ENCODE measurements around the gene AARS2.
A peak's percentile ranks its signal among the peaks of the same experiment; 100 is the strongest.

AARS2 gene

DNA sequence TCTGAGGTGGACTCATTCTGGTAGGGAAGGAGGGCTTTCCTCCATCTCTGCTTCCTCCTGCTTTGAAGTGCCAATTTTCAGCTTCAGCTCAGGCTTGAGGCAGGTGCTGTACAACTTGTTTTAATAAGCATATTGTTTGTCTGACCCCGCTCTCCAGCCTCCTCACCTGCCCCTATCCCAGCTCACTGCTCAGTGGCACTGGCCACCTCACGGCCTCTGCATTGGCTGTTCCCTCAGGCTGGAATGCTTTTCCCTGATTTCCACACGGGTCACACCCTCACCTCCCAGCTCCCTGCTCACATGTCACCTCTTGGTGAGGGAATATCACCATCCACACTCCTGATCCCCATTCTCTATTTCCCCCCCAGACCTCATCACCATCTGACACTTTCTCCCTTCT lies 14.3 kb downstream of the AARS2 start:
- no peak for DNase-seq

DNA sequence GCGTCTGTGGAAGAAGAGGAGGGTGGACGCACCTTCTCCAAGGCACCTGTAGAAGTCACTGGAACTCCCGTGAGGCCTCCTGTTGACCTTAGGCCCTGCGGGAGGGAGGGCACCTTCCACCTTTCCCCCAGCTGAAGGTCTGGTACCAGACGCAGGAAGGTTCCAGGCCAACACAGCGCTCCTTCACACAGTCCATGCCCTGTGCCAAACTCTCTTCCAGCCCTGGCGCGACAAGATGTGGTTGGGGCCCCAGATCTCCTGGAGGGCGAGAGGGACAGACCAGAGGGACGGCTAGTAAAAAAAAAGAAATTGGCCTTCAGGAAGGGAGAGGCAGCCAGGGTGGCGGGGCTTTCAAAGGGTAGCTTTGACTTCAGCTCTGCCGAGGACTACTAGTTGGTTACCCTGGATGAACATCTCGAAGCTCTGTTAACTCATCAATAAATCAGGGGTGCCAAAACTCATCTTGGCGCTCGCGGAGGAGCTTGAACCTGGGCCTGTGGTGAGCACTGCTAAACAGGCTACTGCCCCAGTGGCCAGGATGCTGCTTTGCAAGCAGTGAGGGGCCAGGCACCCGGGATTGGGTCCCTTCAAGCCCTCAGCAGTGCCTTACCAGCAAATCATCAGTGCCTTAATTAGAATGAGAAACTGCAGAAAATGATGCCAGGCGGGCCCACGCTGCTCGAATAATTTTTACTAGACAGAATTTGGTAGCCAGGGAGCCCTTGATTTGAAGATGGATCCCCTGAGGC lies 14.9 kb downstream of the AARS2 start:
- DNase-seq = no peak

DNA sequence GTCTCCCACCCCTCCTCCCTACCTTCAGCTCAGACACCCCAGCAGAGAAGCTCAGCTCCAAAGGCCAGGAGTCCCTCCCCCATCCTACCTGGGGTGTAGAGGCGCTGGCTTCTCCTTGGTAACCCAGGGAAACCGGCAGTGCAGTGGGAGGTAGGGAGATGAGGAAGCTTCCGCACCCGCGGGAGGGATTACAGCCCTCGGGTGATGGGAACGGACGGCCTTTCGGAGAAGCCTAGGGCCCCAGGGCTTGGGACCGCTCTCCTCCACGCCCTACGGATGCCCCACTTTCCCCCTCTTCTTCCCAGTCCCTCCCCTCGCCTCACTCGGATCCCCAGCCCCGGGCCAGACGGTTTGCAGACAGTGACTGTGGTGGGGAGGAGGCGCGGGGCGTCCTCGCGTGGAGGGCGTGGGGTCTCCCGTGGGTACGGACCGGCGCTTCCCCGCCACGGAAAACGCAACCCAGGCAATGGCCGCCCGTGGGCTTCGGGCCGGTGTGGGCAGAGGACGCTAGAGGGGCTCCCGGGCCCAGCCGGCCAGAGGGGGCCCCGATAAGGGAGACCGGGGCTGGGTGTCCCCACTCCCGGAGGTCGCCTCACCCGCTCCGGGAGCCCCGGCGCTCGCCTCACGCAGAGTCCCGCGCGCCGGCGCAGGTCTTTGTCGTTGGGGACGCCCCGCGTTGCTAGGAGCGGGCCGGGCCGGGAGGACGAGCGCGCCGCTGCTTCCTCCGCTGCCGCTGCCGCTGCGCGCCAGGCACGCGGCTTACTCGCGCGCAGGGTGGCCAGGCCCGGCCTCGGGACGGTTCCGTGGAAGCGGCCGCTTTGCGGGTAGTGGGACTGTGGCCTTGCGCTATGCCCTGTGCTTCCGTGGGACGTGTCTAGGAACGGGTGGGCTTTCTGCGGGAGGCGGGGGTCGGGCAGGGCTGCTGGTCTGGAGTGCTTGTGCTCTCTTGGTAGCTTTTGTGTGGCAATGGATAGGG lies 15.8 kb downstream of the AARS2 start:
- no peak for DNase-seq

DNA sequence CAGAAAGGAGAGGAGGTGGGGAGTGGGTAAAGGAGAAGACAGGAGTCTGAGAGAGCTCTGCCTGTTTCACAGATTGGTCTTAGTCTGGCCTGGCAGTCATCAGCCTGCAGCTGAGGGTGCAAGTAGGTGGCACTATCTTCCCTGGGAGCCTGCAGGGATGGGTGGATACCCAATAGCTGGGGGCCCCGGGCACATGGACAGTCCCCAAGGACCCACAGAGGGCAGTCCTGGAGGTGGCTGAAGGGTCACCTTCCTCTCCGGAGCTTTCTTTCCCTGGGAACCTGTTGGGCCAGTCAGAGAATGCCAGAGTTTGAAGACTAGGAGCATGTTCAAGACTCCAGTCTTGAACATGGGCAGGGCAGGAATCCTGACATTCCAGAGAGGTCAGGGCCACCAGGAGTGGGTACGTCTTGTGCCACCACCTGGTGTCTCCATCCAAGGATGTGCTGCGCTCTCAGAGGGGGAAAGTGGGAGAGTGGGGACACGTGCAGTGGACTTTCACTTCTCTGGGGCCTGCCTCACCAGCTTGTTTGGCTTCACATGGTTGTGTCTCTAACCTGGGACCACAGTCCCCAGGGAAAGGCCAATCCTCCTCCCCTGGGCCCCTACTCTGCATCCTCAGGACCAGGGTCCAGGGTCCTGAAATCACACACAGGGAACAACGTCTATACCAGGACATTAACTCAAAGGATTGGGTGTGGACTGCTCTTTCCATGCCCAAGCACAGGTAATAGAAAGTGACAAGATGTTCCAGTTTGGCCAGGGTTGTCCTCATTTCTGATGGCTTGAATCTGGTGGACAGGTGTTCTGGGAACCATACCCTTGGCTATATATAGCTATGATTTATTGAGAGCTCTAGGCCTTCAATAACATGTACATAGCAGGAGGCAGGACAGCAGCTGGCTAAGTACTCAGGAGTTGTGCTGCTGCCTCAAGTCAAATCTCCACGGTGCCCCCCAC lies 18.0 kb downstream of the AARS2 start:
- no peak for DNase-seq

DNA sequence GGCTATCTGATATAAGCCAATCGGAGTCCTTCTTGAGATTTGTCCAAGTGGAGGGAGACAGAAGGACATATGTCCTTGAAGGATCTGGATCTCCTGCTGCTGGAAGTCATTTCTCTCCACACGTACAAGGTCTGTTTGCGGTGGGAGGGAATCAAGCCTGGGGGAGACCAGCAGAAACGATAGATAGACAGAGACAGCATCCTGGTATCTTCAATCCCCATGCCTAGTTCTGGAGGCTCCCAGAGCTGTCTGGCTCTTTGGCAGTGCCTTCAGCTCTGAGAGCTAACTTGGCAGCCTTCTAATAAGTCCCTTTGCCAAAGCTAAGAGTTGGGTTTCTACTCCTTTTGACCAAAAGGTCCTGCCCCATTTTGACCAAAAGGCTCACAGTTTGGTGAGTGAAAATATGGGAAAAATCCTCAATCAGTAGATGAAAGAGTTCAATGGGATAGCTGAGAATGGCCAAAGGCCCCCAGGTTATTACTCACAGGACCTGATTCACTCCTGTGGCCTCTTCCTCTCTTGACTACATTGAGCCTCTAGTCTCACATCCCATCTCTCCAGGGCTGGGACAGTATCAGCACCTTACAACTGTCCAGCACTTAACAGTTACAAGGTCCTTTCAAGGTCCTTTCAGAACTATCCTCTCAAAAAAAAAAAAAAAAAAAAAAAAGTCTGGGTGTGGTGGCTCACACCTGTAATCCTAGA lies 20.3 kb downstream of the AARS2 start:
- no peak for DNase-seq

DNA sequence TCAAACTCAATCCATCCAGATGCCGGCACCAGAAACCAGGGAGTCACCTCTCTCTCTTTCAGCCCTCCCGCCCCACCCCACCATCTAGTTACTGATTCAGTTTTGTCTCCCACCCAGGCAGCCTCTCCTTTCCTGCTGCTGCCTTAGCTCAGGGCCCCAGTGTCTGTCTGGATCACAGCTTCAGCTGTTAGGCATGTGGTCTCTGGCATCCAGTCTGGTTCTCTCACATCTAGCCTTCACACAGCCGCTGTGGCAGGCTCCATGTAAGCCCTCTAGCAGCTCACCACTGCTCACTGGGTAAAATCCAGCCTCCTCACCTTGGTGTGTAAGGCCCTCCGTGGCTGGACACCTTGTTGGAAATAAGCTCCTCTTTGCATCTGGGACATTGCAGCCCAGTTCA lies 21.3 kb downstream of the AARS2 start:
- DNase-seq = no peak

DNA sequence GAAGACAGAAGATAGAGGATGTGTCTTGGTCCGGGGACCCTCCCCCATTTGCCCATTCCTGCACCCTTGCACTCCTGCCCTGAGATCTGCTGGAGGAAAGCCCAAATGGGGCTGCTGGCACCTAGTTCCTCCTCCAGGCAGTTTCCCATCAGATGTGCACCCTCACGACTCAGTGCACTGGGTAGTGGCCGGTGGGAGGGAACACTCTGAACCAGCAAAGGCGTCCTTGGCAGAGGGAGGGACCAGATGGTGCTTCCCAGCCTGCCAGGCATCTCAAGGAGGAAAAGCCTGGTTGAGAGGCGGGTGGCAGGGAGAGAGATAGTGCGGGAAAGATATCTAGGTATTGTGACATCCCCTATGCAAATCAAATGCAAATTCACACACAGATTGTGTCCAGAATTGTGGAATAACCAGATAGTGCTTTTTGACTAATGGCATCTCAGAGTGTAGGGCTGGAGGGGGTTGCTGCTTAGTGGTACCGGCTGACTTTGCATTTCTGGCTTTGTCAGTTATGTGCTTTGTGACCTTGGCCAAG lies 23.4 kb downstream of the AARS2 start:
- no peak for DNase-seq

DNA sequence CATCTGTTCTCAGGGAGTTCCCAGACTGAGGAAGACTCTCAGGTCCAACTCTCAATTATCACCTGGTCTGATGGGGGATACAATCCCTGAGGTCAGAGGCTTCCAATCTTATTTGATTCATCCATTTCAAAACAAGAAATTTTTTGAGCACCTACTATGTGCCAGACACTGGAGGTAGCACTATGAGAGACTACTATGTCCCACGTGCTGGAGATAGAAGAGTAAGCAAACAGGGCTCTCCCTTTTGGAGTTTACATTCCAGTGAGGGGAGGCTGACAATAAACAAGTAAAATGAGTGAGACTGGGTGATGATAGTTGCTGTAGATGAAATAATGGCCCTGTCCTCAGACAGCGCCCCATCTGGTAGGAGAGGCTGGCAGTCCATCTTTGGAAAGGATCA lies 26.4 kb downstream of the AARS2 start:
- no peak for DNase-seq

DNA sequence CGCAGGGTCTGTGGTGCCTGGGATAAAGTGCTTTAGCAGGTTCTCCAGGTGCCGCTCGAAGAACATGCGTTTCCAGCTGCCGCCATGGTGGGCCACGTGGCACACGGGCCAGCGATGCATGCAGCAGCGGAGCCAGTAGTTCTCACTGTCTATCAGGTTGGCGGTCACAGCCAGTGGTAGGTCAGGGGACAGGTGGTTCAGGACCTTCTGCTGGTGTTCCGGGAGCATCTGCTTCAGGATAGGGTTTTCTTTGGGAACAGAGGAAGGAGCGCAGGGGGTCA lies 26.9 kb downstream of the AARS2 start:
- DNase-seq = no peak

DNA sequence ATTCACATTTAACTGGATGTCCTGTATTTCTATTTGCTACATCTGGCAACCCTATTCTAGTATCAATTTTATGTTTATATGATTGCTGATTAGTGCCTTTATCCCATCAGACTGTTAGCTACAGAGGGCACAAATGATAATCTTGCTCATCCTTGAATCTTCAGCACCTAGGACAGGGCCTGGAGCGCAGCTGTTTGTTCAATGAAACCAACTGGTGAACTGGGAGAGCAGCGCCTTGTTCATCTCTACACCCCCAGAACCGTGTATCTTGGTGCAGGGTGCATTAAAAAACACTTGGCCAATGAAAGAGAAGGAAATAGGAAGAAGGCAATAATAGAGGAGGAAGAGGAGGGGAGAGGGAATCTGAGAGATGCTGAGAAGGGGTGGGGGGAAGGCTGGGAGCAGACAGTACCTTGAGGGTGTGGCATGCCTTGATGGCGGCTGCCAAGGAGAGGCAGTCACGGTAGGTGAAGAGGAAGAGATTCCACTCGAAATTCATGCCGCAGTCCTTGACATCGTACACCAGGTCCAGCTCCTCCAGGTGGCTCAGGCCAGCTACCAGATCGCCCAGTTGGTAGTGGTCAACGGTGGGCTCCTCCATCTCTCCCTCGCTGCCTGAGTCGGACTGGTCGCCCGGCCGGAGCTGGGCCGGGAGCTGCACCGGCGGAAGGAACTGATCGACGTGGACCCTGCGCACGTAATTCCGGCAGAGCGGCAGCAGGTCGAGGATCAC lies 27.4 kb downstream of the AARS2 start:
- no peak for DNase-seq

DNA sequence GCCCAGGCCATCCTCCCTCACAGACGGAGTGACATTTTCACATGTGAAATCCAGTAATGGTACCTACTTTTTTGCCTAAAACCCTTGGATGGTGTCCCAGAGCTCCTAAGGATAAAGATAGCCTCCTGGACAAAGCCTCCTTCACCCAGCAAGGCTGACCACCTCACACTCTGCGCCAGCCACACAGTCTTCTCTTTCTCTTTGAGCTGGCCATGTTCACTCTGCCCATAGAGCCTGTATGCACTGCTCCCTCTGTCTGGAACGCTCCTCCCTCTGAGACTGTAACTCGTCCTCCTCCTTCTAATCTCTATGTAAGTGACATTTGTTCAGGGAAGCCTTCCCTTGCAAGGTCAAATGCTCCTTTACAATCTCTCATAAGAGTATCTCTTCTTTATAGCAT lies 28.3 kb downstream of the AARS2 start:
- no peak for DNase-seq

DNA sequence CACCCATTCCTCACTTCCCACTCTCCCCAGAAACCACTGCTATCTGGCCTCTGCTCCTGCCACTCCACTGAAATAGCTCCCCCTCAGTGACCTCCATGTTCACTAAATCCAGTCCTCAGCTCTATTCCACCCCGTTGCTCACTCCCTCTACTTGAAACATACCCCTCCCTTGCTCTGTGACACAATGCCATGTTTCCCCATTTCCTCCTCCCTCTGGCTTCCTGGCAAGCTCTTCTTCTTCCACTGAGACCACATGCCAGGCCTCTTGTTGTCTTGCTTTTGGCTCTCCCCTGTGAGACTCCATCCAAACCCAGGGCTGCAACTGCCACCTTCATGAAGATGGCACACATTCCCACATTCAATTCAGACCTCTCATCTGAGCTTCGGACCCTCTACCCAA lies 29.0 kb downstream of the AARS2 start:
- DNase-seq = no peak

DNA sequence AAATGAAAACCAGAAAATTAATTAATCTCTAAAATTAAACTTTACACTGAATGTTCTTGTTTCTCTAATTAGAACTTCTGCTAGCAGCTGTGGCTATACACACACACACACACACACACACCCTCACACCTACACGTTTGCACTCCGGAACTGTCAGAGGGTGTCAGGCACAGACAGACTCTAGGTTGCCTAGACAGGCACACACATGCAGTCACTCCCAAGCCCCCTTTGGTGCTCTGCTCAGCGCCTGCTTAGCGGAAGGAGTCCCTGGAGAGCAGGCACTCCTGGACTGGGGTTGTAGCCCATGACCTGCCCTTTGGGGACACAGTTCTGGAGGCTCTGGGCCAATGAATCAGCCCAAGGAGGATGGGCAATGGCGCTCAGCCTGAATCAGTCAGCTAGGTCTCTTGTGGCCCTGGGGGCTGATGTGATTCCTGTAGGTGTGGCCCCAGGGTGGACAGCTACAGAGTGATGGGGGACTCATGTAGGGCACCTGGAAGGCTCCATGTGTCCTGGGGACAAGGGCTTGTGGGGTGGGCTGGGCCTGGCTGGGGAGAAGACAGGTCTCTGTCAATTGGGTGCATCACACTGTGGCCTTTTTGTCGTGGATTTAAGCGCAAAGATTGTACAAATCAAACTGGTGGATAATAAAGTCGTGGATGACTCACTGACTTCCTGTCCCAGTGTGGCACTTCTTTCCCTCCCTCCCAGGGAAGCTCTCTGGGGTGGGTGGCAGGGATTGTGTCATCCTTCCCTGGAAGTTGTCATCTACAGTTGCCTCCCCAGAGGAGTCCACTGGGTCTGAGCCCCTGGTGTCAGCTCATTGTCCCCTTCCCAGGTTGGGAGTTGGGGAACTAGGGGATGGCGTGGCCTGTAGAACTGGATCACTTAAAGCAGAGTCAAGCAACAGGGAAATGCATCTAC lies 34.1 kb downstream of the AARS2 start:
- DNase-seq = no peak

DNA sequence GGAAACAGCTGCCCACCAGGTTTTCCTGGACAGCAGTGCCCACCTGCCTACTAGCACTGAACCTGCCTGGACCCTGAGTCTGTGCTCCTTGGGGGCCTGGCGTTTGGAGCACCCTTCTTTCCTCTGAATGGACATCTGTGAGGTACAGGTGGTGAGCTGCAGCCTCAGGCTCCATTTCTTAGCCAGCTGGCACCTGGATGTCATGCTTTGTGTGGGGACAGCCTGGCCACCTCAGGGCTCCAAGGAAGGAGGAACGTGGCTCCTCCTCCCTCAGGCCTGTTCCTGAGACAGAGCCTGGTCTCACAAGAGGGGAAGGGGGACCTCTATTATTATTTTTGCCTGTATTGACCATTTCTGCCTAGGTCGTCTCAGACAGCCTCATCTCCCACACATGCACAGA lies 34.8 kb downstream of the AARS2 start:
- no peak for DNase-seq

DNA sequence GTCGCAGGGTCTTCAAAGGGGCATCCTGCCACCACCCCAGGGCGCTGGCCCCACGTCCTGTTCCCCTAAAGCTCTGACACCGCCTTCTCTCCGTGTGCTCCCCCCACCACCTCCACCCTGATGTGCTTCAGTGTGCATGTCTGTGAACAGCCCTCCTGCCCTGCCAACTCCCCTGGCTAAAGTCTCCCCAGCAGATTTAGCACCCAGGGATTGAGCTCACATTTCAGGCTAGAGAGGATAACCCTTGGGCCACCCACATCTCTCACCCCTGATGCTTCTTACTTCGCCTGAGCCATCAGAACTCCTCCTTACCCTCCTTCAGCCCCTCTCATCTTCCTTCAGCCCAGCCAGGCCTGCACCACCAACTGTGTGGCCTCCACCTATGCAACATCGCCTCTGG lies 35.4 kb downstream of the AARS2 start:
- DNase-seq = no peak

DNA sequence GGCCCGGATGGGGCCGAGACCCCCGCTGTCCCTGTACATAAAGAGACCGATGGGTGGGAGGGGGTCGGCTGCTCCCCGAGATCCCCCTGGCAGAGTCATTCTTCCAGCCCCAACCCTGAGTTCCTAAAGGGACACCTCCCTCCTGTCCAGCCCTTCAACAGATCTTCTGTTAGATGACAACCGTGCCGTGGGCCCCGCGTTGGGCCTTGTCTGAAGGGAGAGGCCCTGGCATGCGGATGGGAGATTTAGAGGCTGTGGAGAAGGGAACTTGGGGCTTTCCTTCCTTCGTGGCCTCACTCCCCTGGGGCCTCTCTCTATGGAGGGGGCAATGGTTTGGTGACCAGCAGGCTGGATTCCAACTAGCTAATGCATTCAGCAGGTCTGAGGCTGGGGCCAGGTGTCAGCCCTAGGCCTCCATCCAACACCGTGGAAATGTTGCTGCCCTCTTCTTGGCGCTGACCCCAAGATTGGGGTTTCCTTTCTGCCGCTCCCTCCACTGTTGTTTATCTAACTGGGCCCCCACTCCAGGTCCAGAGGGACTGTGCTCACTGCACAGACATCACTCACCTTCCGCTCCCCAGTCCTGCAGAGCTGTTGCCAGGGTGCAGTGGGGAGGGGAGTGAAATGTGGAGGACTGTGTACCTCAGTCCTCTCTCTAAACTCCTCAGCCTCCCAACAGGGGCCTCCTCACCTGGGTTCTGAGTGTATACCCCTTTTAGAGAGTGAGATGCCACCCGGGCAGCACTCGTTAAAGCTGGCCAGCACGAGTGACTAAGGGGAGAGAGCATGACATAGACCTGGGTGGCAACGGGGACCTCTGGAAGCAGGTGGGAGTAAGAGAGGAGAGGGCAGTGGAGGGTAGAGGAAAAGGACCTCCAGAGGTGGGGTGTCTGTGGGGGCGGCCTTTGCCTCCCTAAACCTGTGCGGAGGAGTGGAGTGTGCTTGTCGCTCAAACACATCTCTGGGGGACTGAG lies 36.2 kb downstream of the AARS2 start:
- no peak for DNase-seq

DNA sequence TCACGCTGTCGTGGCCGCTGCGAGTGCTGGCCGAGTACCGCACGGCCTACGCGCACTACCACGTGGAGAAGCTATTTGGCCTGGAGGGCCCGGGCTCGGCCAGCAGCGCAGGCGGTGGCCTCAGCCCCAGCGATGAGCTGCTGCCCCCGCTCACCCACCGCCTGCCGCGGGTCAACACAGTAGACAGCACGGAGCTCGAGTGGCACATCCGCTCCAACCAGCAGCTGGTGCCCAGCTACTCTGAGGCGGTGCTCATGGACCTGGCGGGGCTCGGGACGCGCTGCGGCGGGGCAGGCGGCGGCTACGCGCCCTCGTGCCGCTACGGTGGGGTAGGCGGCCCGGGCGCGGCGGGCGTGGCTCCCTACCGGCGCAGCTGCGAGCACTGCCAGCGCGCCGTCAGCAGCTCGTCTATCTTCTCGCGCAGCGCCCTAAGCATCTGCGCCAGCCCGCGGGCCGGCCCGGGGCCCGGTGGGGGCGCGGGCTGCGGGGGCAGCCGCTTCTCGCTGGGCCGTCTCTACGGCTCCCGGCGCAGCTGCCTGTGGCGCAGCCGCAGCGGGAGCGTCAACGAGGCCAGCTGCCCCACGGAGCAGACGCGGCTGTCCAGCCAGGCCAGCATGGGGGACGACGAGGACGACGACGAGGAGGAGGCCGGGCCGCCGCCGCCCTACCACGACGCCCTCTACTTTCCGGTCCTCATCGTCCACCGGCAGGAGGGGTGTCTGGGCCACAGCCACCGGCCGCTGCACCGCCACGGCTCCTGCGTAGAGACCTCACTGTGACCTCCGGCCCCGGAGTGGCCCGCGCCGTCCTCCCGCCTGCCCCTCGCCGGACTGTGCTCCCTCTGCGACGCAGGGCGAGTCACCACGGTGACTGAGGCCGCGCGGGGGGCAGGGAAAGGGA lies 37.1 kb downstream of the AARS2 start:
- DNase-seq = peak; percentile 18

DNA sequence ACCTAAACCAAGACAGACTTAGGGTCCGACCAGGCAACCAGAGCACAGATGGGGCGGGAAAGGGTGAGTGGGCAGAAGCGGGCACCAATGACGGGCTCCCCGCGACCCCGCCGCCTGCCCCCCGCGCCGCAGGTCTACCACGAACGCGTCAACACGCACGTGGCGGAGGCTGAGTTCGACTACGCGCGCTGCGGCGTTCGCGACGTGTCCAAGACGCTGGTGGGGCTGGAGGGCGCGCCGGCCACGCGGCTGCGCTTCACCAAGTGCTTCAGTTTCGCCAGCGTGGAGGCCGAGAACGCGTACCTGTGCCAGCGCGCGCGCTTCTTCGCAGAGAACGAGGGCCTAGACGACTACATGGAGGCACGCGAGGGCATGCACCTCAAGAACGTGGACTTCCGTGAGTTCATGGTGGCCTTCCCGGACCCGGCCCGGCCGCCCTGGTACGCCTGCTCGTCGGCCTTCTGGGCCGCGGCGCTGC lies 37.8 kb downstream of the AARS2 start:
- no peak for DNase-seq

All from NCI-H2029 (cell line).